Measurements from ENCODE around the gene OPALIN. TPM values are rescaled to one million over a fixed set of nuclear protein-coding genes. Genes with fewer than 3 reads are reported as not detected.

OPALIN gene
- total and polyA plus RNA-seq, 2 donors from 2014 or later: not detected

DNA sequence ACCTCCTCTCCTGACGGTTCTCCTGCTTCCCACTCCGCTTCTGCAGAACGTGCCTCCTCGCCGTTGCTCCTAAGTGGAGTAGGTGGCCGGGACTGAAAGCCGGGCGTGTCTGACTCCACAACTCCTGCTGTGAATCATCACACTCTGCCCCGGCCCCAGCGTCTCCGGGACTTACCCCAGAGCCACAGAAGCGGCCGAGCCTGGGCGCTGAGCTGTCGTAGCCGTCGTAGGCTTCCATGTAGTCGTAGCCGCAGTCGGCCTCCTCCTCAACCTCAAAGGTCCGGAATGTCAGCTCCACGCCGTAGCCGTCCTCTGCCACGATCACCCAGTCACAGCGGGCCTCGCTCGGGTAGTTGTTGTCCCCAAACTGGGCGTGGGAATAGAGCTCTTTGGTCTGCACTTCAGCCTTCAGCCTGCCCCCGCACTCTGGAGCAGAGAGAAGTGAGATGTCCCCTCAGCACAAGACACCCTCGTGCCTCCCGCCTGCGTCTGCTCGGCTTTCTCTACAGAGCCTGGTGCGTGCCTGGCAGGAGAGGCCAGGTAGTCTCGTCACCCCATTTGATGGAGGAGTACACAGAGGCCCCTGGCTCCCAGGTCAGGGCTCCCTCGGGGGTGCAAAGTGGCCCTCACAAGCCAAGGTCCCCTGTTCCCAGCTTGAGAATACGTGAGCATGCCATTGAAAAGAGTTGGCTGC is 11.2 kb upstream of the OPALIN start:
- Histone ChIP-seq H3K27ac (ENCODE audit: low read depth in 2 of 2, low read length in 2 of 2) (no peak overlapping the region), H3K36me3 (ENCODE audit: control insufficient read depth in 2 of 3, insufficient read depth in 3 of 3, low read length in 3 of 3) (no peaks in the 10 kb centered on the region), H3K9ac (ENCODE audit: low read length in 3 of 3) (no peak overlapping the region), H3K27me3 (ENCODE audit: control insufficient read depth, insufficient read depth, low read length) (no peaks in the 10 kb centered on the region), H3K4me3 (ENCODE audit: low read length in 3 of 3) (no peak overlapping the region), H3K4me1 (ENCODE audit: control insufficient read depth in 2 of 3, insufficient read depth in 2 of 3, low read depth in 1 of 3, low read length in 3 of 3) (peaks cover 0 to 3% (median 0%) of the 10 kb centered on the region in 3 donors), H3K9me3 (ENCODE audit: control insufficient read depth in 2 of 3, insufficient read depth in 1 of 3, low read length in 3 of 3) (no peaks in the 10 kb centered on the region)
- FAIRE-seq: no peak
- intact Hi-C loops (cut with DNase I): no loop called here
- no peak for DNase-seq
- TF ChIP-seq, protein P1, sequence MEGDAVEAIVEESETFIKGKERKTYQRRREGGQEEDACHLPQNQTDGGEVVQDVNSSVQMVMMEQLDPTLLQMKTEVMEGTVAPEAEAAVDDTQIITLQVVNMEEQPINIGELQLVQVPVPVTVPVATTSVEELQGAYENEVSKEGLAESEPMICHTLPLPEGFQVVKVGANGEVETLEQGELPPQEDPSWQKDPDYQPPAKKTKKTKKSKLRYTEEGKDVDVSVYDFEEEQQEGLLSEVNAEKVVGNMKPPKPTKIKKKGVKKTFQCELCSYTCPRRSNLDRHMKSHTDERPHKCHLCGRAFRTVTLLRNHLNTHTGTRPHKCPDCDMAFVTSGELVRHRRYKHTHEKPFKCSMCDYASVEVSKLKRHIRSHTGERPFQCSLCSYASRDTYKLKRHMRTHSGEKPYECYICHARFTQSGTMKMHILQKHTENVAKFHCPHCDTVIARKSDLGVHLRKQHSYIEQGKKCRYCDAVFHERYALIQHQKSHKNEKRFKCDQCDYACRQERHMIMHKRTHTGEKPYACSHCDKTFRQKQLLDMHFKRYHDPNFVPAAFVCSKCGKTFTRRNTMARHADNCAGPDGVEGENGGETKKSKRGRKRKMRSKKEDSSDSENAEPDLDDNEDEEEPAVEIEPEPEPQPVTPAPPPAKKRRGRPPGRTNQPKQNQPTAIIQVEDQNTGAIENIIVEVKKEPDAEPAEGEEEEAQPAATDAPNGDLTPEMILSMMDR (IDR thresholded peaks at IDR 0.05; ENCODE audit: borderline replicate concordance, extremely low read depth, insufficient read depth): no peak

DNA sequence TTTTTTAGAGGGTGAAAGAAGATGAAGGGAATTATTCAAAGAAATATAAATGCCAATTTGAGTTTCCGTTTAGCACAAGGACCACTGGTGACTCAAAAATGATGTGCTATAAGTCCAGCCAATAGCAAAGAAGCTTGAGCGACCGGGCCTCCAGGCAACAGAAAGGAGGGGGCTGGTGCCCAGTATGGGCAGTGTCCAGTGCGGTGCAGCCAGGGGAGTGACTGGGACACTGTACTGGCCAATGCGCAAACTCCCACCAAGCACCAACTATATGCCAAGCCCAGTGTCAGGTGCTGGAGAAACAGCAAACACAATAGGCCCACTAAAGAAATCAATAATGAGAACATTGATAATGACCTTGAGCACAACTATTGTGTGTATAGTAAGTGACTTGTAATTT is 10.2 kb upstream of the OPALIN start:
- no peaks in the 10 kb centered on the region for H3K9me3 ChIP-seq (ENCODE audit: control insufficient read depth in 2 of 3, insufficient read depth in 1 of 3, low read length in 3 of 3)
- FAIRE-seq (no peak), DNase-seq (no peak)
- H3K36me3 ChIP-seq (ENCODE audit: control insufficient read depth in 2 of 3, insufficient read depth in 3 of 3, low read length in 3 of 3): no peaks in the 10 kb centered on the region
- no peak overlapping the region for H3K4me3 ChIP-seq (ENCODE audit: low read length in 3 of 3)
- H3K27ac ChIP-seq (ENCODE audit: low read depth in 2 of 2, low read length in 2 of 2): no peak overlapping the region
- H3K9ac ChIP-seq (ENCODE audit: low read length in 3 of 3): no peak overlapping the region
- TF ChIP-seq, protein P1 (IDR thresholded peaks at IDR 0.05; ENCODE audit: borderline replicate concordance, extremely low read depth, insufficient read depth): no peak
- intact Hi-C loops (cut with DNase I): no loop called here
- H3K4me1 ChIP-seq (ENCODE audit: control insufficient read depth in 2 of 3, insufficient read depth in 2 of 3, low read depth in 1 of 3, low read length in 3 of 3): no peaks in the 10 kb centered on the region
- no peaks in the 10 kb centered on the region for H3K27me3 ChIP-seq (ENCODE audit: control insufficient read depth, insufficient read depth, low read length)

DNA sequence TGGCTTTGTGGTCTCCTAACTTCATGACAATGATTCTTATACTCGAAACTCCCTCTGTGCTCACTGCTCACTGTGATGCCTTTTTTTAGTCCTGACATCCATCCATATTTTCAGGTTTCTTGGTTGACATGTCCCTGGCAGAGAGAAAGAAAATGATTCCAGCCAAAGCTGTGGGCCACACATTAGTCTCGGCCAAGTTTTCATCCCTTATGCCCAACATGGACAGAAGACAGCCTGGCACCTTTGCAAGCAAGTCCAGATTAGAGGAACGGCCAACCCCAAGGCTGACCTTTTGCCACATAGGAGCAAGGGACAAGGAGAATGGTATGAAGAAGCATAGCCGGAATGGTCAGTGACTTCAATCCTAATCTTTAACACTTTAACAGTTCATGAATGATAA is 8.7 kb upstream of the OPALIN start:
- DNase-seq (no peak), FAIRE-seq (no peak)
- H3K4me1 ChIP-seq (ENCODE audit: control insufficient read depth in 2 of 3, insufficient read depth in 2 of 3, low read depth in 1 of 3, low read length in 3 of 3): no peaks in the 10 kb centered on the region
- TF ChIP-seq, protein P1 (IDR thresholded peaks at IDR 0.05; ENCODE audit: borderline replicate concordance, extremely low read depth, insufficient read depth): no peak
- H3K36me3 ChIP-seq (ENCODE audit: control insufficient read depth in 2 of 3, insufficient read depth in 3 of 3, low read length in 3 of 3): no peaks in the 10 kb centered on the region
- H3K9ac ChIP-seq (ENCODE audit: low read length in 3 of 3): no peak overlapping the region
- no peaks in the 10 kb centered on the region for H3K9me3 ChIP-seq (ENCODE audit: control insufficient read depth in 2 of 3, insufficient read depth in 1 of 3, low read length in 3 of 3)
- H3K27ac ChIP-seq (ENCODE audit: low read depth in 2 of 2, low read length in 2 of 2): no peak overlapping the region
- H3K27me3 ChIP-seq (ENCODE audit: control insufficient read depth, insufficient read depth, low read length): no peaks in the 10 kb centered on the region
- intact Hi-C loops (cut with DNase I): no loop called here
- H3K4me3 ChIP-seq (ENCODE audit: low read length in 3 of 3): no peak overlapping the region

DNA sequence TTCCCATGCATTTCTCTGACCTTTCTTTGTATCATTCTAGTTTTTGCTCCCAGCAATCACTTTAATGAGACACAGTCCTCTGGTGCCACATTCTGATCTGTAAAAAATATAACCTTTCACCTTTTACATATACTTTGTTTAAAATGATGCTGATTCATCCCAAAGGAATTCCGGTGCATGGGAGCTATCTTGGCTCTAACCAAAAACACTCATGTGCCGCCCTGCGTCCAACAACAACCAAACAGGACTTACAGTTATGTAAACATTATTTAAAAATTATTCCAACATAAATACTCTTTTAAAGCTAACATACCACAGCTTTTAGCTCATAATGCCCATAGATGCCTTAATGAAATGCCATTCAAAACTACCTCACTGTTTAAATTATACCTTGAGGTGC is 7.7 kb upstream of the OPALIN start:
- Histone ChIP-seq H3K27me3 (ENCODE audit: control insufficient read depth, insufficient read depth, low read length) (no peaks in the 10 kb centered on the region), H3K4me3 (ENCODE audit: low read length in 3 of 3) (no peak overlapping the region), H3K9me3 (ENCODE audit: control insufficient read depth in 2 of 3, insufficient read depth in 1 of 3, low read length in 3 of 3) (no peaks in the 10 kb centered on the region), H3K9ac (ENCODE audit: low read length in 3 of 3) (no peak overlapping the region), H3K27ac (ENCODE audit: low read depth in 2 of 2, low read length in 2 of 2) (no peak overlapping the region), H3K4me1 (ENCODE audit: control insufficient read depth in 2 of 3, insufficient read depth in 2 of 3, low read depth in 1 of 3, low read length in 3 of 3) (no peaks in the 10 kb centered on the region), H3K36me3 (ENCODE audit: control insufficient read depth in 2 of 3, insufficient read depth in 3 of 3, low read length in 3 of 3) (no peaks in the 10 kb centered on the region)
- FAIRE-seq (no peak), DNase-seq (no peak)
- intact Hi-C loops (cut with DNase I): no loop called here
- TF ChIP-seq, protein P1 (IDR thresholded peaks at IDR 0.05; ENCODE audit: borderline replicate concordance, extremely low read depth, insufficient read depth): no peak
